HS-27A (cell line): ENCODE measurements around the gene UMPS.

Experiments used
- DNase-seq: peaks from one replicate; pipeline ENCODE4 v3.0.0-alpha.2; 2012; ENCODE audit warnings: low read depth, missing footprints

The UMPS gene

GRCh38 chr3:124763644-124764358 is 33.5 kb downstream of the UMPS start:
- DNase-seq = no peak

- DNase-seq = no peak
Measured at GRCh38 chr3:124764746-124765145, 34.5 kb downstream of the UMPS start.

- no peak for DNase-seq
Measured at GRCh38 chr3:124765197-124765840, 35.1 kb downstream of the UMPS start.

DNA sequence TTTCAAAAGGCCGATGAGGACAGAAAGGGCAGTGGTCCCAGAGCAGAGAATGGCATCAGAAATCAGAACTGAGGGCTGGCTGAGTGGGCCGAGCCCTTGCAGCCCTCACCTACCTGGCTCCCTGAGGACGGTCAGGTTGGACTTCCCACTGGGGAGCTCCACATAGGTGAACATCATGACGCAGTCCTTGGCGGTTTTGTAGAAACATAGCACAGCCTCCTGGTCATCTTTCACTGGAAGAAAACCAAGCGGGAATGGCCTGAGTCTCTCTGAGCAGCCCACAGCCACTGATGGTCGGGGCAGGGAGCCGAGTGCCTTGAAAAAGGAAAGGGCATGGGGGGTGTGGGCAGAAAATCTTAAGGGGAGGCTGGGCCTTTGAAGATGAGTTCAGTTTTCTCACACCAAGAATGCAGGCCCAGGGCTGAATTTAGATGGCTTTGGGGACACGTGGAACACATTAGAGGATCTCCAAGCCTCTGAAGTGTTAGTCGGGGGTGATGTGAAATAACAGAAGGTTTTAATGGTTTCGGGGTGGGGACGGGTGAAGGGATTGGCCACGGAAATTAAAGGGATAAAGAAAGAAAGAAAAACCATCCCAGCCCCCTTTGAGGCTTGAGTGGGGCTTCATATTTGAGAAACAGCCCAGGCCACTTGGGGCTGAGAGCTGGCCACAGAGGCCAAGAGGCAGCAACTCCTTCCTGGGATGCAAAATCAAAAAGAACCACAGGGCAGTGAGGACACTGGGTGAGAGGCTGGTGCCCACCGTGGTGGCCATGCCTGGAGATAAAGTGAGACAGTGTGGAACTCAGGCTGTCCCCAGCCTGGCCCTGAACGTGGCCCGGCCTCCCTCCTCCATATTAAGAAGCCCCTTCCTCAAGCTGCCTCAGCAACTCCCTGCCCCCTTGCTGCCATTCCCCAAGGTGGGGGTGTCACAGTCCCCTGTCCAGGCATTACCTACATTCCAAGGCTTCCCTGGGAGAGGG is 36.2 kb downstream of the UMPS start:
- no peak for DNase-seq

DNA sequence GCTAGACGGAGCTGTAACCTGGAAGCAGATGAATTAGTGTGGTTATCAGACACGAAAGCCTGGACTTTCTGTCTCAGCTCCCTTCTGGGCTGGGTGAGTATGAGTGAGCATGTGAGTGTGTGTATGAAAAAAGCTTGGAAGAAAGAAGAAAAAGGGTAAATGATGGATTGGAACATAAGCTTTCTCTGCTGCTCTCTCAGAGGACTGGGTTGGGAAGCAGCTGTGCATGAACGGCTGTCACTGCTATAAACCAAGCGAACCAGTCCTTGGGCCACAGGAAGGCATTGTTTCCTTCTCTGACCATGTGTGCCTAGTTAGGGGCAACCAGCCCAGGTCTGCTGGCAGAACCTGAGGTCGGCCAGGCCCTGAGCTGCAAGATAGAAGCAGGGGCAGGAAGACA is 37.0 kb downstream of the UMPS start:
- DNase-seq = no peak

DNA sequence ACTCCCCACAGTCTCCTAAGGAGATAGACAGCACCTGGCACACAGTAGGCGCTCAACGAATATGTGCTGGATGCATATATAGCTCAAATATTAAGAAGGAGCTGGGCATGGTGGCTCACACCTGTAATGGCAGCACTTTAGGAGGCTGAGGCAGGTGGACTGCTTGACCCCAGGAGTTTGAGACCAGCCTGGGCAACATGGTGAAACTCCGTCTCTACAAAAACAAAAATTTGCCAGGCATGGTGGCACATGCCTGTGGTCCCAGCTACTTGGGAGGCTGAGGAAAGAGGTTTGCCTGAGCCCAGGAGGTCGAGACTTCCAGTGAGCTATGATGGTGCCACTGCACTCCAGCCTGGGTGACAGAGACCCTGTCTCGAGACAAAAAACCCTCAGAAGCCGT is 37.4 kb downstream of the UMPS start:
- no peak for DNase-seq

DNA sequence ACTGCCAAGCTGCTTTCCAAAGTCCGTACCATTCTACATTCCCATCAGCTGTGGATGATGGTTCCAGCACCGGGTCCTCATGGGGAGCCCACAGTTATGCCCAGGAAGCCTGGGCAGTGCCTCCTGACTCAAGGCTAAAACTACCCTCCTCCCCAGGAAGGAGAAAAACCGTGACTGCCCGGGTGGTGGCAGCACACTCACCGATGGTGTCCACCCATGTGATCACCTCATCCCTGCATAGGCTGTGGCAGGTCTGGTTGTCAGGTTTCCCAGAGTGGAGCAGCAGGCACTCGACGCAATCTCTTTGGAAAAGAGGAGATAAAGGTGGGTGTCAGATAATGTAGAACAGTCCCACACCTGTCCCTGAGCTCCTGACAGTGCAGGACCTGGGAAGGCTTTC is 38.6 kb downstream of the UMPS start:
- DNase-seq = no peak

GRCh38 chr3:124769462-124769861 is 39.2 kb downstream of the UMPS start:
- no peak for DNase-seq

DNA sequence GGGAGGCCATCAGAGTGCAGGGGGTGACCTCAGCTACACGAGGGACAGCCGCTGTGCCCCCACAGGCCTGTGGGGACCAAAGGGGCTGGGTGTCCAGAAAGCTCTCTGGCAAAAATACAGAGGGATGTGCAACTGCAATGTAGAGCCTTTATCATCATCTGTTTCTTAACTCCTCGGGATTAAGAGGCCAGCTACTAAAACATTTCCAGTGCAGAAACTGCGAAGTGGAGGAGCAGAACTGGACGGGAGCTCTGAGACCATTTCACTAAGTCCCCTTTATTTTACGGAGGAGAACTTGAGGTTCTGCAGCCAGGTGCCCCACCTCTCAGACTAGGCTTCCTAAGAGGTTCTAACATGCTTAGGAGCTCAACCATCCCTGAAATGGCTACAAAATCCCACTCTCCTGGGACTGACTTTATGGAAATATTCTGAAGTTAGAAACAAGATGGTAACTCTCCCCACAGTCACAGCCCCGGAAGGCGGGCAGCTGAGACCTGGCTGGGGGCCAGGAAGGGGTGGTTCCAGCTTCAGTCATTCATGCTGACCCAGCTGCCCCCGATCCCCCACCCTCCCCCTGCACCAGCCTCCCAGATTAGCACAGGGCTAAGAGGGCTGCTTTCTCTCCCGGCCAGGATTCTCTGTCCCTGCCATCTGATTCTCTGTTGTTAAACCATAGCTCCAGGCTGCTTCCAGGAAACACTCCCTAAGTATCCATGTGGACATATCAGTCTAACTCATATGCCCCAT is 40.3 kb downstream of the UMPS start:
- no peak for DNase-seq

GRCh38 chr3:124771083-124771445 is 40.8 kb downstream of the UMPS start:
- no peak for DNase-seq

- no peak for DNase-seq
Measured at GRCh38 chr3:124772081-124772831, 42.0 kb downstream of the UMPS start.

DNA sequence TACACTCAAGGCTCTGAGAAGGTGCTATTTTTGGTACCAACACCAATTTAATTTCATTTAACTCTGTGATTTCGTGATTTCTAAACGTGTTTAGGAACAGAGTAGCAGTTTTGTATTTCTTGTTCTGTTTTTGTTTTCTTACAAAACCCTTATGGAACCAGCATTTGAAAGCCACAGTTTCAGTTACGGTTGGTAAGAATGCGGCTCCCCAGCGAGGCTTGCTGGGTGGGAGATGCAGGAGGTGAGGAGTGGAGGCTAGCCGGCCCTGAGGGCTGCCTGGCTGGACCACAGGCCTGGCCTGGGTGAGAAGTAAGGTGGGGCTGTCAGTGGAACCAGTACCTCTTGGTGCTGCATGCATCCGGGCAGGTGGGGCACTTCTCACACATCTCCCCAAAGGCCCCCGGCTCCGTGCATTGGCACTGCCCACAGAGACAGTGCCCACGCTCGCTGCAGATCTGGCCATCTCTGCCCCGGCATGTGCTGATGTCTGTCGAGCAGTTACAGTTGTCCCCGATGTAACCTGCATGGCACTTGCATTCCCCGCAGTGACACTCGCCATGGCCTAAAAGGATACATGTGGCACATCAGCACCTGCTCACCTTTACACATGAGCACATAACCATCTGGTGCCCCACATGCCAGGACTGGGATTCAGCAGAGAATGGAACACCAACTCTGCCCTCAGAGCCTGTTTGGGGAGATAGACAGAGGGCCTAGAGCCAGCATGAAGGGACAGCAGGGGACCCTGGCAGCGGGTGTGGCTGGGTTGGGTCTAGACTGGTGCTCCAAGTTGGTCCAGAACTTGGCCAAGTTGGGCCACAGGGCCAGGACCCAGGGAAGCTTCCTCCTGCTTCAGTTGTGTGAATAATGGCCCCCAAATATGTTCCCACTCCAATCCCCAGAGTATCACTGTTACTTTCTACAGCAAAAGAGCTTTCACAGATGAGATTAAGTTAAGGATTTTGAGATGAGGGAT is 43.4 kb downstream of the UMPS start:
- DNase-seq = no peak

DNA sequence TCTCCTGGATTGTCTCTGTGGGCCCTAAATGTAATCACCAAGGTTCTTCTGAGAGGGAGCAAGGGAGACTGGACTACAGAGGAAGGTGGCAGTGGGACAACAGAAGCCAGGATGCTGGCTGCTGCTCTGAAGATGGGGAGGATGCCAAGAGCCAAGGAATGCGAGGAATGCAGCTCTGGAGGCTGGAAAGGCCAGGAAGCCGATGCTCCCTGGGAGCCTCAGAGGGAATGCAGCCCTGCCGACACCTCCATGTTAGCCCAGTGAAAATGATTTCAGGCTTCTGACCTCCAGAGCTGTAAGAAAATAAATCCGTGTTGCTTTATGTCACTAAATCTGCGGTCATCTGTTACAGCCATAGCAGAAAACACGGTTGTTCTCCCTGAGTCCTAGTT is 44.1 kb downstream of the UMPS start:
- DNase-seq = peak; percentile 85

GRCh38 chr3:124774841-124775402 is 44.7 kb downstream of the UMPS start:
- DNase-seq = no peak

DNA sequence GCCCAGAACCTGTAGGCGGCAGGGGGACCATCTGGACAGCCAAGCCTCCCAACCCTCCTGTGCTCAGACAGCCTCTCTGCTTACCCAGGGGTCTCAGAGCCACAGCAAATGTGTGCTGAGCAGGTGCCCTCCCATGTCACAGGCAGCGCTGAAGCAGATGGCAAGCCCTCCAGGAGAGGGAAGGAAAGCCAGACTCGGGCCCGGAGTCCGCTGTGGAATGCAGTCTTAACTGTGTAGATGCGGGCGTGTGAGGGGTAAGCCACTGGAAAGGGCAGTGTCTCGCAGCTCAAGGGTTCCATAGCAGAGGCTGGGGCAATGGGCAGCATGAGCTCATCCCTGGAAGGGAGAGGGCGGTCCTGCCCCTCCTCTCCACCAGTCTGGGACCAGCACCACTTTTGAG is 45.6 kb downstream of the UMPS start:
- no peak for DNase-seq

- no peak for DNase-seq
Measured at GRCh38 chr3:124776856-124777255, 46.6 kb downstream of the UMPS start.

GRCh38 chr3:124777762-124778470 is 47.7 kb downstream of the UMPS start:
- no peak for DNase-seq

GRCh38 chr3:124779116-124779515 is 48.9 kb downstream of the UMPS start:
- no peak for DNase-seq

GRCh38 chr3:124779751-124780191 is 49.5 kb downstream of the UMPS start:
- no peak for DNase-seq
